GM06990 (cell line): ENCODE data around the gene ACOT6.

ENCODE experiments used
- DNase-seq: peaks from one replicate; pipeline ENCODE4 v3.0.0-alpha.2; 2011; ENCODE audit not compliant: insufficient read length; ENCODE audit errors: extremely low read depth
- H3K27me3 ChIP-seq: replicated peaks from 2 replicates; pipeline ENCODE4 v1.6.0; 2011; ENCODE audit warnings: low read length; ENCODE audit not compliant: control insufficient read depth, insufficient read depth
- H3K36me3 ChIP-seq: 2 replicates; pipeline ENCODE4 v1.5.1; 2011; ENCODE audit warnings: low read length; ENCODE audit not compliant: control insufficient read depth, insufficient read depth
- H3K4me3 ChIP-seq: replicated peaks from 2 replicates; pipeline ENCODE4 v1.5.1; 2011; ENCODE audit warnings: low read depth, mild to moderate bottlenecking, control low read depth, low read length
- CTCF ChIP-seq: IDR thresholded peaks from 2 replicates; pipeline ENCODE4 v1.5.1; 2011; ENCODE audit warnings: low read length, control low read depth, mild to moderate bottlenecking, inconsistent platforms; ENCODE audit not compliant: insufficient read depth, poor library complexity, severe bottlenecking

Gene ACOT6

GRCh38 chr14:73602994-73603393, 9.3 kb upstream of the ACOT6 start:
- no peak for DNase-seq
- H3K4me3 ChIP-seq: no peak overlapping the region
- no peak for TF ChIP-seq CTCF
- no peaks in the 10 kb centered on the region for H3K27me3 ChIP-seq
- no peaks in the 10 kb centered on the region for H3K36me3 ChIP-seq

- no peak for DNase-seq
- no peak for TF ChIP-seq CTCF
Observed at GRCh38 chr14:73606271-73606670, 6.0 kb upstream of the ACOT6 start.

GRCh38 chr14:73607241-73607640, 5.1 kb upstream of the ACOT6 start:
- H3K4me3 ChIP-seq: no peak overlapping the region
- no peak for DNase-seq
- TF ChIP-seq CTCF: no peak
- H3K27me3 ChIP-seq: no peaks in the 10 kb centered on the region
- no peaks in the 10 kb centered on the region for H3K36me3 ChIP-seq

More at GRCh38 chr14:73606271-73606670, 6.0 kb upstream of the ACOT6 start:
- Histone ChIP-seq H3K4me3 (no peak overlapping the region), H3K27me3 (no peaks in the 10 kb centered on the region), H3K36me3 (no peaks in the 10 kb centered on the region)

- TF ChIP-seq CTCF: no peak
- no peak for DNase-seq
- H3K4me3 ChIP-seq: no peak overlapping the region
- no peaks in the 10 kb centered on the region for H3K27me3 ChIP-seq
- H3K36me3 ChIP-seq: no peaks in the 10 kb centered on the region
Observed at GRCh38 chr14:73610687-73611086, 1.6 kb upstream of the ACOT6 start.

- H3K36me3 ChIP-seq: no peaks in the 10 kb centered on the region
- H3K4me3 ChIP-seq: peak overlapping the region; percentile 70
- TF ChIP-seq CTCF: no peak
- H3K27me3 ChIP-seq: no peaks in the 10 kb centered on the region
- DNase-seq: no peak
Observed at GRCh38 chr14:73613046-73613383, 698 bp downstream of the ACOT6 start.

- H3K27me3 ChIP-seq: no peaks in the 10 kb centered on the region
- no peaks in the 10 kb centered on the region for H3K36me3 ChIP-seq
- no peak for DNase-seq
- H3K4me3 ChIP-seq: no peak overlapping the region
- TF ChIP-seq CTCF: no peak
Observed at GRCh38 chr14:73613419-73613963, 1.2 kb downstream of the ACOT6 start.
